GM23338 (cell line): Measurements from ENCODE around the gene ELMO3. TPM values are rescaled to one million over a fixed set of nuclear protein-coding genes. Genes with fewer than 3 reads are reported as not detected.

Experiments
- ATAC-seq: fragments of 200-7000 bp; cut with Tn5 transposase; 3 replicates; pipeline ENCODE4 v1.9.1; 2020
- DNase-seq: peaks from one replicate; pipeline ENCODE4 v3.0.0-alpha.2; 2015; ENCODE audit warnings: low spot score
- H2AFZ ChIP-seq: fragments of 200-600 bp; sonication (generic); 2 replicates; pipeline ENCODE4 v1.8.0; 2016; ENCODE audit warnings: antibody characterized with exemption, mild to moderate bottlenecking, moderate library complexity
- H3F3A ChIP-seq: fragments of 200-600 bp; sonication (generic); replicated peaks from 2 replicates; pipeline ENCODE4 v1.8.0; 2017; ENCODE audit warnings: antibody characterized with exemption, mixed run types, low read depth
- H3K27ac ChIP-seq: fragments of 200-600 bp; sonication (generic); 2 replicates; pipeline ENCODE4 v1.6.1; 2016; ENCODE audit warnings: low read depth
- H3K27me3 ChIP-seq: fragments of 200-600 bp; sonication (generic); 2 replicates; pipeline ENCODE4 v1.8.0; 2016; ENCODE audit warnings: mild to moderate bottlenecking, mixed run types, moderate library complexity; ENCODE audit not compliant: insufficient read depth
- H3K36me3 ChIP-seq: fragments of 200-600 bp; sonication (generic); 2 replicates; pipeline ENCODE4 v1.8.0; 2016; ENCODE audit warnings: mild to moderate bottlenecking; ENCODE audit not compliant: insufficient read depth
- H3K4me1 ChIP-seq: fragments of 200-600 bp; sonication (generic); 2 replicates; pipeline ENCODE4 v1.8.0; 2016; ENCODE audit warnings: mild to moderate bottlenecking, moderate library complexity; ENCODE audit not compliant: insufficient read depth
- H3K4me2 ChIP-seq: fragments of 200-600 bp; sonication (generic); 2 replicates; pipeline ENCODE4 v1.7.1; 2017; ENCODE audit warnings: mixed run types
- H3K4me3 ChIP-seq: fragments of 200-600 bp; sonication (generic); 2 replicates; pipeline ENCODE4 v1.6.1; 2016; ENCODE audit warnings: mixed run types
- H3K79me2 ChIP-seq: fragments of 200-600 bp; sonication (generic); replicated peaks from 2 replicates; pipeline ENCODE4 v1.8.0; 2017; ENCODE audit warnings: mild to moderate bottlenecking; ENCODE audit not compliant: insufficient read depth
- H3K9me2 ChIP-seq: fragments of 200-600 bp; sonication (generic); 2 replicates; pipeline ENCODE4 v1.8.0; 2017; ENCODE audit not compliant: insufficient read depth
- H4K20me1 ChIP-seq: fragments of 200-600 bp; sonication (generic); replicated peaks from 2 replicates; pipeline ENCODE4 v1.8.0; 2017; ENCODE audit warnings: mild to moderate bottlenecking; ENCODE audit not compliant: insufficient read depth
- H3K27ac Mint-ChIP-seq: 2 replicates; pipeline ENCODE4 v1.8.0; 2020; ENCODE audit warnings: inconsistent platforms, mild to moderate bottlenecking, moderate library complexity, mixed read lengths
- H3K27me3 Mint-ChIP-seq: 3 replicates; pipeline ENCODE4 v1.8.0; 2022; ENCODE audit warnings: low read depth, mild to moderate bottlenecking, moderate library complexity, mixed read lengths, inconsistent platforms; ENCODE audit not compliant: insufficient read depth, poor library complexity
- H3K36me3 Mint-ChIP-seq: 3 replicates; pipeline ENCODE4 v1.8.0; 2021; ENCODE audit warnings: low read depth, mild to moderate bottlenecking, inconsistent platforms, moderate library complexity, mixed read lengths
- H3K4me1 Mint-ChIP-seq: 3 replicates; pipeline ENCODE4 v1.8.0; 2020; ENCODE audit warnings: mild to moderate bottlenecking, inconsistent platforms, mixed read lengths
- H3K4me3 Mint-ChIP-seq: 3 replicates; pipeline ENCODE4 v1.8.0; 2021; ENCODE audit warnings: moderate library complexity, mild to moderate bottlenecking, inconsistent platforms, mixed read lengths
- H3K9me3 Mint-ChIP-seq: 3 replicates; pipeline ENCODE4 v1.8.0; 2020; ENCODE audit warnings: moderate library complexity, mild to moderate bottlenecking, inconsistent platforms, mixed read lengths
- CREB1 ChIP-seq: fragments of 250-450 bp; sonication (Bioruptor Pico); IDR thresholded peaks from 2 replicates; pipeline ENCODE4 v1.5.0; 2020; ENCODE audit warnings: low read depth, mild to moderate bottlenecking, moderate library complexity
- EZH2 ChIP-seq: fragments of 200-600 bp; sonication (generic); IDR thresholded peaks from one replicate; pipeline ENCODE4 v1.8.0; 2017; ENCODE audit warnings: antibody characterized with exemption, mild to moderate bottlenecking, low read depth; ENCODE audit not compliant: unreplicated experiment
- EZH2phosphoT487 ChIP-seq: fragments of 200-600 bp; sonication (generic); IDR thresholded peaks from one replicate; pipeline ENCODE4 v1.8.1; 2018; ENCODE audit warnings: antibody characterized with exemption; ENCODE audit not compliant: unreplicated experiment
- JUNB ChIP-seq: IDR thresholded peaks from one replicate; pipeline ENCODE4 v1.6.1; 2016; ENCODE audit warnings: antibody characterized with exemption; ENCODE audit not compliant: unreplicated experiment
- POLR2AphosphoS5 ChIP-seq: IDR thresholded peaks from 2 replicates; pipeline ENCODE4 v1.6.1; 2016; ENCODE audit warnings: antibody characterized with exemption, low read depth
- REST ChIP-seq: IDR thresholded peaks from one replicate; pipeline ENCODE4 v1.6.1; 2018; ENCODE audit warnings: antibody characterized with exemption; ENCODE audit not compliant: unreplicated experiment
- STAT1 ChIP-seq: IDR thresholded peaks from one replicate; pipeline ENCODE4 v1.6.1; 2016; ENCODE audit warnings: antibody characterized with exemption; ENCODE audit not compliant: unreplicated experiment
- ZNF114 ChIP-seq: fragments of 250-450 bp; sonication (Bioruptor Pico); IDR thresholded peaks from 2 replicates; pipeline ENCODE4 v1.5.0; 2020; ENCODE audit warnings: mild to moderate bottlenecking, moderate library complexity
- ZNF331 ChIP-seq: fragments of 250-450 bp; sonication (Bioruptor Pico); IDR thresholded peaks from 2 replicates; pipeline ENCODE4 v1.5.0; 2020; ENCODE audit warnings: low read depth, mild to moderate bottlenecking, moderate library complexity
- polyA plus RNA-seq: library from polyadenylated mRNA; unstranded; fragments of >200 nt; fragmentation: Nextera tagmentation; extraction: Ambion mirVana; gene quantifications from 2 replicates; pipeline ENCODE4 v1.2.1, GENCODE V29; 2016
- total RNA-seq: library from RNA; depleted of rRNA; stranded (reverse); fragments of >200 nt; shearing (Covaris generic); gene quantifications from 2 replicates; pipeline ENCODE4 v1.2.3, GENCODE V29; 2014
- TF ChIP-seq, protein P1 (sequence below): fragments of 250-450 bp; sonication (Bioruptor Pico); IDR thresholded peaks from 2 replicates; pipeline ENCODE4 v1.5.0; 2020; ENCODE audit warnings: mild to moderate bottlenecking, moderate library complexity
- TF ChIP-seq, protein P2 (sequence below): IDR thresholded peaks from 2 replicates; pipeline ENCODE4 v1.6.1; 2016; ENCODE audit warnings: antibody characterized with exemption
- TF ChIP-seq, protein P3 (sequence below), 2 experiments: fragments of 200-600 bp in 1 of 2; sonication (generic) in 1 of 2; conservative IDR thresholded peaks; 2 replicates each; pipeline versions ENCODE4 v1.5.1 to v1.6.1; 2016 to 2017; ENCODE audit warnings: antibody characterized with exemption in 2 of 2, low read depth in 2 of 2, mild to moderate bottlenecking in 2 of 2, moderate library complexity in 1 of 2

The ELMO3 gene
- total and polyA plus RNA-seq, 2 experiments from 2014 or later = 4.7 to 16.2 TPM

DNA sequence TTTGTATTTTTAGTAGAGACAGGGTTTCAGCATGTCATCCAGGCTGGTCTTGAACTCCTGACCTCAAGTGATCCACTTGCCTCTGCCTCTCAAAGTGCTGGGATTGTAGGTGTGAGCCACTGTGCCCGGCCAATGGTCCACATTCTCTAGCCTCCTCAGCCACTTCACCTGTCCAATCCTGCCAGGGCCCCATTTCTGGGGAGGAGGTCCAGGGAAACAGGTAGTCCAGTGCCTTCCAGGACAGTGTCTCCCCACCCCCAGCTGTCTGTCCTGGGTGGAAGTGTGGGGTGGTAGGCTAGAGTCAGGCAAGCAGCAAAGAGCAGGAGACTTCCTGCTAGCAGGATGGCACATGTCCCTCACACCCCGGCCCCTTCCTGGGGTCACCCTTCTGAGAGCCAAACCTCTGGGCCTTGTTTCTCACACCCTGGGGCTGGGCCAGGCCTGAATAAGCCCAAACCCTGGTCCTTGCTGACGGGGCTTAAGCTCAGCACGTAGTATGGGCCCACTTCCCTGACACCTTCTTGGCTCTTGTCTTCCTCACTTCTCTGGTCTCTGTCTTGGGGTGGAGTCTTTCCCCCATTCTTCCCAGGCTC, 43.3 kb downstream of the ELMO3 start:
- no peak overlapping the region; the same call in 2 of the 3 replicates for H3K4me3 Mint-ChIP-seq

More for the DNA sequence above, 43.3 kb downstream of the ELMO3 start:
- DNase-seq = no peak
- peaks cover 28% of the 10 kb centered on the region for H3K36me3 Mint-ChIP-seq
- peaks cover 36% of the 10 kb centered on the region for H3K79me2 ChIP-seq
- H3K4me1 Mint-ChIP-seq = peaks cover 41% of the 10 kb centered on the region
- no peak overlapping the region for H3K27ac ChIP-seq
- H3K27me3 Mint-ChIP-seq = peaks cover 12% of the 10 kb centered on the region
- no peak overlapping the region for H2AFZ ChIP-seq
- ATAC-seq = no peak
- H3K9me3 Mint-ChIP-seq = no peaks in the 10 kb centered on the region; the same call in 2 of the 3 replicates
- no peaks in the 10 kb centered on the region for H3K9me2 ChIP-seq
- TF ChIP-seq, protein P1, sequence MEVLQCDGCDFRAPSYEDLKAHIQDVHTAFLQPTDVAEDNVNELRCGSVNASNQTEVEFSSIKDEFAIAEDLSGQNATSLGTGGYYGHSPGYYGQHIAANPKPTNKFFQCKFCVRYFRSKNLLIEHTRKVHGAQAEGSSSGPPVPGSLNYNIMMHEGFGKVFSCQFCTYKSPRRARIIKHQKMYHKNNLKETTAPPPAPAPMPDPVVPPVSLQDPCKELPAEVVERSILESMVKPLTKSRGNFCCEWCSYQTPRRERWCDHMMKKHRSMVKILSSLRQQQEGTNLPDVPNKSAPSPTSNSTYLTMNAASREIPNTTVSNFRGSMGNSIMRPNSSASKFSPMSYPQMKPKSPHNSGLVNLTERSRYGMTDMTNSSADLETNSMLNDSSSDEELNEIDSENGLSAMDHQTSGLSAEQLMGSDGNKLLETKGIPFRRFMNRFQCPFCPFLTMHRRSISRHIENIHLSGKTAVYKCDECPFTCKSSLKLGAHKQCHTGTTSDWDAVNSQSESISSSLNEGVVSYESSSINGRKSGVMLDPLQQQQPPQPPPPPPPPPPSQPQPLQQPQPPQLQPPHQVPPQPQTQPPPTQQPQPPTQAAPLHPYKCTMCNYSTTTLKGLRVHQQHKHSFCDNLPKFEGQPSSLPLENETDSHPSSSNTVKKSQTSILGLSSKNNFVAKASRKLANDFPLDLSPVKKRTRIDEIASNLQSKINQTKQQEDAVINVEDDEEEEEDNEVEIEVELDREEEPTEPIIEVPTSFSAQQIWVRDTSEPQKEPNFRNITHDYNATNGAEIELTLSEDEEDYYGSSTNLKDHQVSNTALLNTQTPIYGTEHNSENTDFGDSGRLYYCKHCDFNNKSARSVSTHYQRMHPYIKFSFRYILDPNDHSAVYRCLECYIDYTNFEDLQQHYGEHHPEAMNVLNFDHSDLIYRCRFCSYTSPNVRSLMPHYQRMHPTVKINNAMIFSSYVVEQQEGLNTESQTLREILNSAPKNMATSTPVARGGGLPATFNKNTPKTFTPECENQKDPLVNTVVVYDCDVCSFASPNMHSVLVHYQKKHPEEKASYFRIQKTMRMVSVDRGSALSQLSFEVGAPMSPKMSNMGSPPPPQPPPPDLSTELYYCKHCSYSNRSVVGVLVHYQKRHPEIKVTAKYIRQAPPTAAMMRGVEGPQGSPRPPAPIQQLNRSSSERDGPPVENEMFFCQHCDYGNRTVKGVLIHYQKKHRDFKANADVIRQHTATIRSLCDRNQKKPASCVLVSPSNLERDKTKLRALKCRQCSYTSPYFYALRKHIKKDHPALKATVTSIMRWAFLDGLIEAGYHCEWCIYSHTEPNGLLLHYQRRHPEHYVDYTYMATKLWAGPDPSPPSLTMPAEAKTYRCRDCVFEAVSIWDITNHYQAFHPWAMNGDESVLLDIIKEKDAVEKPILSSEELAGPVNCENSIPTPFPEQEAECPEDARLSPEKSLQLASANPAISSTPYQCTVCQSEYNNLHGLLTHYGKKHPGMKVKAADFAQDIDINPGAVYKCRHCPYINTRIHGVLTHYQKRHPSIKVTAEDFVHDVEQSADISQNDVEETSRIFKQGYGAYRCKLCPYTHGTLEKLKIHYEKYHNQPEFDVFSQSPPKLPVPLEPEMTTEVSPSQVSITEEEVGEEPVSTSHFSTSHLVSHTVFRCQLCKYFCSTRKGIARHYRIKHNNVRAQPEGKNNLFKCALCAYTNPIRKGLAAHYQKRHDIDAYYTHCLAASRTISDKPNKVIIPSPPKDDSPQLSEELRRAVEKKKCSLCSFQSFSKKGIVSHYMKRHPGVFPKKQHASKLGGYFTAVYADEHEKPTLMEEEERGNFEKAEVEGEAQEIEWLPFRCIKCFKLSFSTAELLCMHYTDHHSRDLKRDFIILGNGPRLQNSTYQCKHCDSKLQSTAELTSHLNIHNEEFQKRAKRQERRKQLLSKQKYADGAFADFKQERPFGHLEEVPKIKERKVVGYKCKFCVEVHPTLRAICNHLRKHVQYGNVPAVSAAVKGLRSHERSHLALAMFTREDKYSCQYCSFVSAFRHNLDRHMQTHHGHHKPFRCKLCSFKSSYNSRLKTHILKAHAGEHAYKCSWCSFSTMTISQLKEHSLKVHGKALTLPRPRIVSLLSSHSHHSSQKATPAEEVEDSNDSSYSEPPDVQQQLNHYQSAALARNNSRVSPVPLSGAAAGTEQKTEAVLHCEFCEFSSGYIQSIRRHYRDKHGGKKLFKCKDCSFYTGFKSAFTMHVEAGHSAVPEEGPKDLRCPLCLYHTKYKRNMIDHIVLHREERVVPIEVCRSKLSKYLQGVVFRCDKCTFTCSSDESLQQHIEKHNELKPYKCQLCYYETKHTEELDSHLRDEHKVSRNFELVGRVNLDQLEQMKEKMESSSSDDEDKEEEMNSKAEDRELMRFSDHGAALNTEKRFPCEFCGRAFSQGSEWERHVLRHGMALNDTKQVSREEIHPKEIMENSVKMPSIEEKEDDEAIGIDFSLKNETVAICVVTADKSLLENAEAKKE (CRISPR knock-in tag) = no peak
- TF ChIP-seq EZH2 = no peak
- no peak for TF ChIP-seq EZH2phosphoT487
- TF ChIP-seq, protein P2, sequence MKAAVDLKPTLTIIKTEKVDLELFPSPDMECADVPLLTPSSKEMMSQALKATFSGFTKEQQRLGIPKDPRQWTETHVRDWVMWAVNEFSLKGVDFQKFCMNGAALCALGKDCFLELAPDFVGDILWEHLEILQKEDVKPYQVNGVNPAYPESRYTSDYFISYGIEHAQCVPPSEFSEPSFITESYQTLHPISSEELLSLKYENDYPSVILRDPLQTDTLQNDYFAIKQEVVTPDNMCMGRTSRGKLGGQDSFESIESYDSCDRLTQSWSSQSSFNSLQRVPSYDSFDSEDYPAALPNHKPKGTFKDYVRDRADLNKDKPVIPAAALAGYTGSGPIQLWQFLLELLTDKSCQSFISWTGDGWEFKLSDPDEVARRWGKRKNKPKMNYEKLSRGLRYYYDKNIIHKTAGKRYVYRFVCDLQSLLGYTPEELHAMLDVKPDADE = no peak
- no peak for TF ChIP-seq POLR2AphosphoS5
- no peak for TF ChIP-seq ZNF331
- TF ChIP-seq STAT1 = no peak
- no peak for TF ChIP-seq REST
- no peak for TF ChIP-seq CREB1 (CRISPR knock-in tag)
- no peak for TF ChIP-seq ZNF114 (CRISPR knock-in tag)
- TF ChIP-seq JUNB = no peak
- TF ChIP-seq, protein P3, sequence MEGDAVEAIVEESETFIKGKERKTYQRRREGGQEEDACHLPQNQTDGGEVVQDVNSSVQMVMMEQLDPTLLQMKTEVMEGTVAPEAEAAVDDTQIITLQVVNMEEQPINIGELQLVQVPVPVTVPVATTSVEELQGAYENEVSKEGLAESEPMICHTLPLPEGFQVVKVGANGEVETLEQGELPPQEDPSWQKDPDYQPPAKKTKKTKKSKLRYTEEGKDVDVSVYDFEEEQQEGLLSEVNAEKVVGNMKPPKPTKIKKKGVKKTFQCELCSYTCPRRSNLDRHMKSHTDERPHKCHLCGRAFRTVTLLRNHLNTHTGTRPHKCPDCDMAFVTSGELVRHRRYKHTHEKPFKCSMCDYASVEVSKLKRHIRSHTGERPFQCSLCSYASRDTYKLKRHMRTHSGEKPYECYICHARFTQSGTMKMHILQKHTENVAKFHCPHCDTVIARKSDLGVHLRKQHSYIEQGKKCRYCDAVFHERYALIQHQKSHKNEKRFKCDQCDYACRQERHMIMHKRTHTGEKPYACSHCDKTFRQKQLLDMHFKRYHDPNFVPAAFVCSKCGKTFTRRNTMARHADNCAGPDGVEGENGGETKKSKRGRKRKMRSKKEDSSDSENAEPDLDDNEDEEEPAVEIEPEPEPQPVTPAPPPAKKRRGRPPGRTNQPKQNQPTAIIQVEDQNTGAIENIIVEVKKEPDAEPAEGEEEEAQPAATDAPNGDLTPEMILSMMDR (conservative IDR thresholded peaks at IDR 0.05; ENCODE audit: low read depth in 2 of 2) = no peak
- H3K36me3 ChIP-seq = no peaks in the 10 kb centered on the region
- H3K27me3 ChIP-seq = no peaks in the 10 kb centered on the region
- H3K4me3 ChIP-seq = no peak overlapping the region
- H3K27ac Mint-ChIP-seq = no peak overlapping the region; the same call in 1 of the 2 replicates
- peaks cover 15% of the 10 kb centered on the region; the same call in 1 of the 2 replicates for H3F3A ChIP-seq
- no peaks in the 10 kb centered on the region; the same call in 1 of the 2 replicates for H4K20me1 ChIP-seq
- H3K4me2 ChIP-seq = no peak overlapping the region
- H3K4me1 ChIP-seq = peaks cover 22% of the 10 kb centered on the region
